Measurements from ENCODE around the gene OPCML.

OPCML gene

DNA sequence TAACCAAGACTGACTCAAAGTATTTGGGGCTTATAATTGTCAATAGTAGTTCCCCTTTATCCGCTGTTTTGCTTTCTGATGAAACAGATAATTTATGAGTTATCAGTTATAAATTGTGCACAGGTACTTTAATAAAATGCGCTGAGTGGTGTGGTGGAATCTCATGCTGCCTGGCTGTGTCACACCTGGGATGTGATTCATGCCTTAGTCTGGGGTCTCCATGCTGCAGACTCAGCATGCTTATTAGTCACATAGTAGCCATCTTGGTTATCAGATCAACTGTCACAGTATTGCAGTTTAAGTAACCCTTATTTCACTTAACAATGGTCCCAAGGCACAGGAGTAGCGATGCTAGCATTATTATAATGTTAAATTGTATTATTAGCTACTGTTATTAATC, 1166.7 kb downstream of the OPCML start:
- H3K4me3 ChIP-seq (ENCODE audit: control insufficient read depth, low read depth, low read length), result no peak overlapping the region
- no peak for DNase-seq (ENCODE audit: low read depth)
- TF ChIP-seq, protein P1, sequence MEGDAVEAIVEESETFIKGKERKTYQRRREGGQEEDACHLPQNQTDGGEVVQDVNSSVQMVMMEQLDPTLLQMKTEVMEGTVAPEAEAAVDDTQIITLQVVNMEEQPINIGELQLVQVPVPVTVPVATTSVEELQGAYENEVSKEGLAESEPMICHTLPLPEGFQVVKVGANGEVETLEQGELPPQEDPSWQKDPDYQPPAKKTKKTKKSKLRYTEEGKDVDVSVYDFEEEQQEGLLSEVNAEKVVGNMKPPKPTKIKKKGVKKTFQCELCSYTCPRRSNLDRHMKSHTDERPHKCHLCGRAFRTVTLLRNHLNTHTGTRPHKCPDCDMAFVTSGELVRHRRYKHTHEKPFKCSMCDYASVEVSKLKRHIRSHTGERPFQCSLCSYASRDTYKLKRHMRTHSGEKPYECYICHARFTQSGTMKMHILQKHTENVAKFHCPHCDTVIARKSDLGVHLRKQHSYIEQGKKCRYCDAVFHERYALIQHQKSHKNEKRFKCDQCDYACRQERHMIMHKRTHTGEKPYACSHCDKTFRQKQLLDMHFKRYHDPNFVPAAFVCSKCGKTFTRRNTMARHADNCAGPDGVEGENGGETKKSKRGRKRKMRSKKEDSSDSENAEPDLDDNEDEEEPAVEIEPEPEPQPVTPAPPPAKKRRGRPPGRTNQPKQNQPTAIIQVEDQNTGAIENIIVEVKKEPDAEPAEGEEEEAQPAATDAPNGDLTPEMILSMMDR (IDR thresholded peaks at IDR 0.05; ENCODE audit: control insufficient read depth, insufficient read depth, low read depth, low read length, missing control alignments), result no peak

Data from AG09309 (cell line).